MG63 (cell line): ENCODE results near the gene TCF20. TPM values are rescaled to one million over a fixed set of nuclear protein-coding genes. Genes with fewer than 3 reads are reported as not detected.

ENCODE experiments used
- DNase-seq: peaks from one replicate; pipeline ENCODE4 v3.0.0-alpha.2; 2020
- H3K27me3 ChIP-seq: fragments of 250-450 bp; sonication (Bioruptor Pico); 2 replicates; pipeline ENCODE4 v1.5.1; 2020; ENCODE audit warnings: mild to moderate bottlenecking, moderate library complexity
- H3K36me3 ChIP-seq: fragments of 250-450 bp; sonication (Bioruptor Pico); 2 replicates; pipeline ENCODE4 v1.5.1; 2020; ENCODE audit warnings: mild to moderate bottlenecking, moderate library complexity
- H3K4me3 ChIP-seq: fragments of 250-450 bp; sonication (Bioruptor Pico); 2 replicates; pipeline ENCODE4 v1.5.1; 2020; ENCODE audit warnings: mild to moderate bottlenecking, moderate library complexity
- H3K9me3 ChIP-seq: fragments of 250-450 bp; sonication (Bioruptor Pico); 2 replicates; pipeline ENCODE4 v1.5.1; 2020; ENCODE audit warnings: mild to moderate bottlenecking, moderate library complexity
- total RNA-seq: library from RNA; depleted of rRNA; stranded (reverse); fragments of >200 nt; shearing (Covaris generic); gene quantifications from 2 replicates; pipeline ENCODE4 v1.2.3, GENCODE V29; 2014; ENCODE audit warnings: low replicate concordance; rRNA removed

The TCF20 gene
- total RNA-seq = 9.6 and 13.0 TPM in 2 replicates

GRCh38 chr22:42270510-42271190 is at the start of gene TCF20:
Gene TCF20 (minus strand): TSS chr22:42270653. CDS start chr22:42215305, 55,348 bp downstream.
- Histone ChIP-seq H3K9me3 (no peaks in the 10 kb centered on the region), H3K36me3 (no peaks in the 10 kb centered on the region; the same call in 1 of the 2 replicates), H3K27me3 (no peaks in the 10 kb centered on the region), H3K4me3 (peak within 1 kb of the TSS; percentile 90)
- peak; percentile 74 for DNase-seq

GRCh38 chr22:42319386-42319785 is 48.9 kb upstream of the TCF20 start:
- Histone ChIP-seq H3K4me3 (no peak overlapping the region), H3K27me3 (no peaks in the 10 kb centered on the region), H3K9me3 (no peaks in the 10 kb centered on the region), H3K36me3 (no peaks in the 10 kb centered on the region)
- no peak for DNase-seq

GRCh38 chr22:42318967-42319366 is 48.5 kb upstream of the TCF20 start:
- H3K9me3 ChIP-seq = no peaks in the 10 kb centered on the region
- no peaks in the 10 kb centered on the region for H3K27me3 ChIP-seq
- H3K4me3 ChIP-seq = no peak overlapping the region

GRCh38 chr22:42317691-42318547 is 47.5 kb upstream of the TCF20 start:
- H3K9me3 ChIP-seq = no peaks in the 10 kb centered on the region
- H3K4me3 ChIP-seq = no peak overlapping the region
- DNase-seq = peak; percentile 67
- H3K27me3 ChIP-seq = no peaks in the 10 kb centered on the region
- no peaks in the 10 kb centered on the region for H3K36me3 ChIP-seq

More at GRCh38 chr22:42318967-42319366, 48.5 kb upstream of the TCF20 start:
- no peaks in the 10 kb centered on the region for H3K36me3 ChIP-seq
- DNase-seq = no peak

GRCh38 chr22:42317008-42317407 is 46.6 kb upstream of the TCF20 start:
- Histone ChIP-seq H3K27me3 (no peaks in the 10 kb centered on the region), H3K36me3 (no peaks in the 10 kb centered on the region), H3K9me3 (no peaks in the 10 kb centered on the region), H3K4me3 (no peak overlapping the region)
- peak; percentile 73 for DNase-seq

GRCh38 chr22:42315392-42315756 is 44.9 kb upstream of the TCF20 start:
- Histone ChIP-seq H3K36me3 (no peaks in the 10 kb centered on the region), H3K4me3 (no peak overlapping the region), H3K9me3 (no peaks in the 10 kb centered on the region), H3K27me3 (no peaks in the 10 kb centered on the region)
- no peak for DNase-seq

- Histone ChIP-seq H3K9me3 (no peaks in the 10 kb centered on the region), H3K36me3 (no peaks in the 10 kb centered on the region), H3K27me3 (no peaks in the 10 kb centered on the region), H3K4me3 (no peak overlapping the region)
- DNase-seq = no peak
These were observed 44.4 kb upstream of the TCF20 start for GRCh38 chr22:42314709-42315391.

GRCh38 chr22:42313804-42314581 is 43.5 kb upstream of the TCF20 start:
- no peak for DNase-seq
- H3K36me3 ChIP-seq = no peaks in the 10 kb centered on the region
- no peak overlapping the region for H3K4me3 ChIP-seq
- H3K9me3 ChIP-seq = no peaks in the 10 kb centered on the region
- no peaks in the 10 kb centered on the region for H3K27me3 ChIP-seq

- H3K9me3 ChIP-seq = no peaks in the 10 kb centered on the region
- H3K4me3 ChIP-seq = no peak overlapping the region
- H3K36me3 ChIP-seq = no peaks in the 10 kb centered on the region
- no peaks in the 10 kb centered on the region for H3K27me3 ChIP-seq
- no peak for DNase-seq
These were observed 42.8 kb upstream of the TCF20 start for GRCh38 chr22:42313204-42313603.

- Histone ChIP-seq H3K36me3 (no peaks in the 10 kb centered on the region), H3K4me3 (no peak overlapping the region), H3K27me3 (no peaks in the 10 kb centered on the region), H3K9me3 (no peaks in the 10 kb centered on the region)
- DNase-seq = no peak
These were observed 40.0 kb upstream of the TCF20 start for GRCh38 chr22:42310291-42311015.

- H3K4me3 ChIP-seq = no peak overlapping the region
- no peaks in the 10 kb centered on the region for H3K27me3 ChIP-seq
- no peaks in the 10 kb centered on the region for H3K36me3 ChIP-seq
- no peaks in the 10 kb centered on the region for H3K9me3 ChIP-seq
- no peak for DNase-seq
These were observed 39.4 kb upstream of the TCF20 start for GRCh38 chr22:42309865-42310264.

GRCh38 chr22:42308892-42309468 is 38.5 kb upstream of the TCF20 start:
- Histone ChIP-seq H3K4me3 (no peak overlapping the region), H3K9me3 (no peaks in the 10 kb centered on the region), H3K27me3 (no peaks in the 10 kb centered on the region), H3K36me3 (no peaks in the 10 kb centered on the region)
- no peak for DNase-seq

- no peak overlapping the region for H3K4me3 ChIP-seq
- DNase-seq = no peak
- H3K36me3 ChIP-seq = no peaks in the 10 kb centered on the region
- H3K9me3 ChIP-seq = no peaks in the 10 kb centered on the region
- H3K27me3 ChIP-seq = no peaks in the 10 kb centered on the region
These were observed 37.5 kb upstream of the TCF20 start for GRCh38 chr22:42307806-42308563.

GRCh38 chr22:42306010-42306409 is 35.6 kb upstream of the TCF20 start:
- Histone ChIP-seq H3K9me3 (no peaks in the 10 kb centered on the region), H3K27me3 (no peaks in the 10 kb centered on the region), H3K4me3 (no peak overlapping the region), H3K36me3 (no peaks in the 10 kb centered on the region)
- no peak for DNase-seq

- H3K36me3 ChIP-seq = no peaks in the 10 kb centered on the region
- H3K9me3 ChIP-seq = no peaks in the 10 kb centered on the region
- no peak overlapping the region for H3K4me3 ChIP-seq
- DNase-seq = no peak
- H3K27me3 ChIP-seq = no peaks in the 10 kb centered on the region
These were observed 33.9 kb upstream of the TCF20 start for GRCh38 chr22:42304324-42304790.
